ENCODE data around the gene APOL2.

The APOL2 gene

GRCh38 chr22:36234213-36234612 is 5.1 kb downstream of the APOL2 start:
- Histone ChIP-seq H3K4me1 (ENCODE audit: insufficient read depth, low read length, severe bottlenecking) (peaks cover 28% of the 10 kb centered on the region), H3K9me2 (ENCODE audit: low read depth, low read length) (no peaks in the 10 kb centered on the region), H3K27ac (ENCODE audit: low read depth, low read length, poor library complexity, severe bottlenecking) (no peak overlapping the region), H3K4me2 (ENCODE audit: low read length) (no peak overlapping the region), H4K20me1 (ENCODE audit: insufficient read depth, low read length) (no peaks in the 10 kb centered on the region), H3K79me2 (ENCODE audit: insufficient read depth, low read length) (peaks cover 12% of the 10 kb centered on the region; the same call in 1 of the 2 replicates), H3K36me3 (ENCODE audit: insufficient read depth, low read length) (peaks cover 55% of the 10 kb centered on the region), H3K27me3 (ENCODE audit: insufficient read depth, low read length) (no peaks in the 10 kb centered on the region), H3K9ac (ENCODE audit: low read length) (no peak overlapping the region), H3K9me3 (ENCODE audit: low read length) (no peaks in the 10 kb centered on the region), H3F3A (ENCODE audit: insufficient read depth, low read length) (no peaks in the 10 kb centered on the region), H2AFZ (ENCODE audit: low read length) (no peak overlapping the region), H3K4me3 (ENCODE audit: low read depth, low read length, poor library complexity, severe bottlenecking) (no peak overlapping the region)
- no peak for TF ChIP-seq CTCF (IDR thresholded peaks at IDR 0.05; ENCODE audit: low read length)

- Histone ChIP-seq H3K9ac (ENCODE audit: low read length) (no peak overlapping the region), H4K20me1 (ENCODE audit: insufficient read depth, low read length) (no peaks in the 10 kb centered on the region), H3K36me3 (ENCODE audit: insufficient read depth, low read length) (peaks cover 55% of the 10 kb centered on the region), H3K9me2 (ENCODE audit: low read depth, low read length) (no peaks in the 10 kb centered on the region), H3K4me2 (ENCODE audit: low read length) (no peak overlapping the region), H2AFZ (ENCODE audit: low read length) (no peak overlapping the region), H3K79me2 (ENCODE audit: insufficient read depth, low read length) (peaks cover 7% of the 10 kb centered on the region; the same call in 1 of the 2 replicates), H3K4me1 (ENCODE audit: insufficient read depth, low read length, severe bottlenecking) (peaks cover 27% of the 10 kb centered on the region), H3K9me3 (ENCODE audit: low read length) (no peaks in the 10 kb centered on the region), H3F3A (ENCODE audit: insufficient read depth, low read length) (no peaks in the 10 kb centered on the region), H3K27me3 (ENCODE audit: insufficient read depth, low read length) (no peaks in the 10 kb centered on the region), H3K27ac (ENCODE audit: low read depth, low read length, poor library complexity, severe bottlenecking) (no peak overlapping the region), H3K4me3 (ENCODE audit: low read depth, low read length, poor library complexity, severe bottlenecking) (no peak overlapping the region)
- TF ChIP-seq CTCF (IDR thresholded peaks at IDR 0.05; ENCODE audit: low read length) = no peak
Measured at GRCh38 chr22:36233796-36234195, 5.5 kb downstream of the APOL2 start.

- Histone ChIP-seq H3K4me2 (ENCODE audit: low read length) (no peak overlapping the region), H2AFZ (ENCODE audit: low read length) (no peak overlapping the region), H3K79me2 (ENCODE audit: insufficient read depth, low read length) (peaks cover under 1% of the 10 kb centered on the region; the same call in 1 of the 2 replicates), H3K9me2 (ENCODE audit: low read depth, low read length) (no peaks in the 10 kb centered on the region), H3K27me3 (ENCODE audit: insufficient read depth, low read length) (no peaks in the 10 kb centered on the region), H3K9me3 (ENCODE audit: low read length) (no peaks in the 10 kb centered on the region), H3K4me3 (ENCODE audit: low read depth, low read length, poor library complexity, severe bottlenecking) (no peak overlapping the region), H3K4me1 (ENCODE audit: insufficient read depth, low read length, severe bottlenecking) (peaks cover 18% of the 10 kb centered on the region), H3K9ac (ENCODE audit: low read length) (no peak overlapping the region), H3K36me3 (ENCODE audit: insufficient read depth, low read length) (peaks cover 59% of the 10 kb centered on the region), H4K20me1 (ENCODE audit: insufficient read depth, low read length) (no peaks in the 10 kb centered on the region), H3F3A (ENCODE audit: insufficient read depth, low read length) (no peaks in the 10 kb centered on the region), H3K27ac (ENCODE audit: low read depth, low read length, poor library complexity, severe bottlenecking) (peak overlapping the region; percentile 25)
- TF ChIP-seq EZH2 (IDR thresholded peaks at IDR 0.05; ENCODE audit: borderline replicate concordance, low read length) (no peak), CTCF (IDR thresholded peaks at IDR 0.05; ENCODE audit: low read length) (no peak)
Measured at GRCh38 chr22:36232715-36233401, 6.5 kb downstream of the APOL2 start.
